Lung (tissue), 12 donors: Measurements from ENCODE around the gene QRFP. TPM values are rescaled to one million over a fixed set of nuclear protein-coding genes. Genes with fewer than 3 reads are reported as not detected.

ENCODE experiments used
- ATAC-seq: fragments of 200-7000 bp; cut with Tn5 transposase; one replicate; pipeline ENCODE4 v1.9.1; 2020; ENCODE audit warnings: moderate number of reproducible peaks; ENCODE audit not compliant: insufficient read depth, low FRiP score
- DNase-seq, 3 donors: peaks; one replicate each; pipeline ENCODE4 v3.0.0-alpha.2; 2013 to 2017
- H3K27ac ChIP-seq, 2 donors: one replicate each; pipeline ENCODE4 v1.5.1; 2013; ENCODE audit warnings: mild to moderate bottlenecking in 2 of 2, moderate library complexity in 2 of 2, control low read depth in 1 of 2, inconsistent platforms in 1 of 2, low read depth in 1 of 2, low read length in 1 of 2
- H3K27me3 ChIP-seq, 3 donors: one replicate each; pipeline ENCODE4 v1.5.1; 2013; ENCODE audit warnings: low read length in 2 of 3; ENCODE audit not compliant: control insufficient read depth in 3 of 3, insufficient read depth in 3 of 3
- H3K36me3 ChIP-seq, 4 donors: one replicate each; pipeline ENCODE4 v1.5.1; 2013; ENCODE audit warnings: low read length in 4 of 4, mild to moderate bottlenecking in 1 of 4, moderate library complexity in 1 of 4; ENCODE audit not compliant: control insufficient read depth in 4 of 4, insufficient read depth in 4 of 4
- H3K4me1 ChIP-seq, 5 donors: one replicate each; pipeline ENCODE4 v1.5.1; 2013; ENCODE audit warnings: low read length in 5 of 5, mild to moderate bottlenecking in 2 of 5, moderate library complexity in 1 of 5; ENCODE audit not compliant: control insufficient read depth in 5 of 5, insufficient read depth in 5 of 5
- H3K4me3 ChIP-seq: one replicate; pipeline ENCODE4 v1.5.1; 2013; ENCODE audit warnings: mild to moderate bottlenecking, control low read depth, moderate library complexity
- H3K9ac ChIP-seq, 2 donors: one replicate each; pipeline ENCODE4 v1.5.1; 2013; ENCODE audit warnings: low read length in 2 of 2, control low read depth in 1 of 2; ENCODE audit not compliant: insufficient read depth in 1 of 2
- H3K9me3 ChIP-seq, 4 donors: one replicate each; pipeline ENCODE4 v1.5.1; 2013; ENCODE audit warnings: low read length in 3 of 4, mild to moderate bottlenecking in 1 of 4, moderate library complexity in 1 of 4; ENCODE audit not compliant: control insufficient read depth in 4 of 4, insufficient read depth in 3 of 4
- CTCF ChIP-seq: IDR thresholded peaks from 2 replicates; pipeline ENCODE4 v1.5.1; 2012; ENCODE audit warnings: mild to moderate bottlenecking; ENCODE audit errors: control extremely low read depth, extremely low read depth
- WGBS, 2 donors: extraction: QIAGEN DNeasy Blood & Tissue Kit; methylation state at CpG; one replicate each; pipeline ENCODE4 v1.1.7; 2013; 5-methylcytosine and 5-hydroxymethylcytosine counted together
- polyA plus RNA-seq, 2 donors: library from polyadenylated mRNA; stranded (reverse); fragments of 200-250 nt; gene quantifications; one replicate each; pipeline ENCODE4 v1.2.1, GENCODE V29; 2013
- total RNA-seq, 2 donors: library from RNA; depleted of rRNA in 1 of 2; stranded (reverse); fragments of >200 nt in 1 of 2; gene quantifications; one replicate each; pipeline ENCODE4 v1.2.1, GENCODE V29; 2014 to 2021
- donor health status: control.
- donor health status: control.
- donor health status: Bipolar disorder and iron deficiency.
- donor health status: healthy.
- donor health status: DM: yes; HTN: yes; CAD: no.

Gene QRFP
- total and polyA plus RNA-seq, 4 donors: 0.13 to 0.16 TPM; not detected in 2

- no peaks in the 10 kb centered on the region for H3K36me3 ChIP-seq
- 35 to 41% methylated on average over 12 of the region's 12 CpGs for WGBS, 2 donors
- H3K27ac ChIP-seq: peak overlapping the region in 1 of 2 donors; percentile 57
- H3K4me1 ChIP-seq: peaks cover 0 to 52% (median 9%) of the 10 kb centered on the region in 5 donors
- no peak overlapping the region for H3K9ac ChIP-seq
- H3K27me3 ChIP-seq: peaks cover 13 to 36% (median 15%) of the 10 kb centered on the region in 3 donors
- no peak overlapping the region for H3K4me3 ChIP-seq
- no peaks in the 10 kb centered on the region for H3K9me3 ChIP-seq
- ATAC-seq (no peak), DNase-seq (peak; percentile 61 to 73 (median 63))
- no peak for TF ChIP-seq CTCF
Observed at GRCh38 chr9:130936285-130937117, 39.9 kb upstream of the QRFP start.

- H3K4me3 ChIP-seq: no peak overlapping the region
- DNase-seq (peak; percentile 35 to 57 (median 41)), ATAC-seq (no peak)
- 72 to 78% methylated on average over 13 of the region's 13 CpGs for whole genome bisulfite sequencing, 2 donors
- no peak overlapping the region for H3K9ac ChIP-seq
- TF ChIP-seq CTCF: no peak
- no peaks in the 10 kb centered on the region for H3K9me3 ChIP-seq
- H3K4me1 ChIP-seq: peaks cover 0 to 58% (median 9%) of the 10 kb centered on the region in 5 donors
- peak overlapping the region in 1 of 2 donors; percentile 57 for H3K27ac ChIP-seq
- no peaks in the 10 kb centered on the region for H3K36me3 ChIP-seq
- H3K27me3 ChIP-seq: peaks cover 11 to 33% (median 15%) of the 10 kb centered on the region in 3 donors
Observed at GRCh38 chr9:130935648-130936271, 39.1 kb upstream of the QRFP start.

- DNase-seq (peak; percentile 42 to 73 (median 58)), ATAC-seq (no peak)
- H3K36me3 ChIP-seq: no peaks in the 10 kb centered on the region
- peaks cover 0 to 58% (median 7%) of the 10 kb centered on the region in 5 donors for H3K4me1 ChIP-seq
- WGBS, 2 donors: 56 to 69% methylated on average over 16 of the region's 16 CpGs
- H3K9me3 ChIP-seq: no peaks in the 10 kb centered on the region
- H3K9ac ChIP-seq: no peak overlapping the region
- TF ChIP-seq CTCF: no peak
- no peak overlapping the region for H3K4me3 ChIP-seq
- peak overlapping the region in 1 of 2 donors; percentile 38 for H3K27ac ChIP-seq
- H3K27me3 ChIP-seq: peaks cover 6 to 26% (median 14%) of the 10 kb centered on the region in 3 donors
Observed at GRCh38 chr9:130934702-130935647, 38.4 kb upstream of the QRFP start.
